ENCODE measurements around the gene LIMCH1. TPM values are rescaled to one million over a fixed set of nuclear protein-coding genes. Genes with fewer than 3 reads are reported as not detected.

LIMCH1 gene
- total and polyA plus RNA-seq, 2 experiments from 2014 or later = 10.6 to 13.3 TPM

DNA sequence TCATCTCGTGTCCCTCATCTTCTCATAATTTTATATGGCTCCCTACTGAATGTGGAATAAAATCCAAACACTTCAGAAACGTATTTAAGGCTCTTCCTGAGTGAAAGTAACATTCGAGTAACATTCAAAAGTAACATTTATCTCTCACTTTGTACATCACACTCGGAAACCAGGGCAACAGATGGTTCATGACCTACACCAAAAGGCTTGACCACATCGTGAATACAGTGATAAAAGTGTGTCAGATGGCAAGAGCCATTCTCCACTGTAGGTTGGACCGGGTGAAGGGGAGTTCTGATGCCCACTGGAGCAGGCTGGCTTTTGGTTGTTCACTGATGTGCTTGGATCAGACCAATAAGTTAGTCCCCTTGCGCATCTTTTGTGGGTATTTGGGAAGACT lies 5.6 kb upstream of the LIMCH1 start:
- no peak overlapping the region for H3K4me3 ChIP-seq
- no peaks in the 10 kb centered on the region for H3K9me2 ChIP-seq (replicated peaks; ENCODE audit: insufficient read depth)
- H3K36me3 ChIP-seq (replicated peaks; ENCODE audit: insufficient read depth, low read depth) = no peaks in the 10 kb centered on the region
- H3K27ac ChIP-seq = no peak overlapping the region
- no peaks in the 10 kb centered on the region for H3K79me2 ChIP-seq
- H3K4me2 ChIP-seq = no peak overlapping the region
- TF ChIP-seq, protein P1, sequence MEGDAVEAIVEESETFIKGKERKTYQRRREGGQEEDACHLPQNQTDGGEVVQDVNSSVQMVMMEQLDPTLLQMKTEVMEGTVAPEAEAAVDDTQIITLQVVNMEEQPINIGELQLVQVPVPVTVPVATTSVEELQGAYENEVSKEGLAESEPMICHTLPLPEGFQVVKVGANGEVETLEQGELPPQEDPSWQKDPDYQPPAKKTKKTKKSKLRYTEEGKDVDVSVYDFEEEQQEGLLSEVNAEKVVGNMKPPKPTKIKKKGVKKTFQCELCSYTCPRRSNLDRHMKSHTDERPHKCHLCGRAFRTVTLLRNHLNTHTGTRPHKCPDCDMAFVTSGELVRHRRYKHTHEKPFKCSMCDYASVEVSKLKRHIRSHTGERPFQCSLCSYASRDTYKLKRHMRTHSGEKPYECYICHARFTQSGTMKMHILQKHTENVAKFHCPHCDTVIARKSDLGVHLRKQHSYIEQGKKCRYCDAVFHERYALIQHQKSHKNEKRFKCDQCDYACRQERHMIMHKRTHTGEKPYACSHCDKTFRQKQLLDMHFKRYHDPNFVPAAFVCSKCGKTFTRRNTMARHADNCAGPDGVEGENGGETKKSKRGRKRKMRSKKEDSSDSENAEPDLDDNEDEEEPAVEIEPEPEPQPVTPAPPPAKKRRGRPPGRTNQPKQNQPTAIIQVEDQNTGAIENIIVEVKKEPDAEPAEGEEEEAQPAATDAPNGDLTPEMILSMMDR (IDR thresholded peaks at IDR 0.05; ENCODE audit: poor library complexity) = no peak
- TF ChIP-seq EZH2 (IDR thresholded peaks at IDR 0.05; ENCODE audit: borderline replicate concordance) (no peak), EZH2phosphoT487 (IDR thresholded peaks at IDR 0.05; ENCODE audit: low read depth, severe bottlenecking, unreplicated experiment) (no peak)
- no peaks in the 10 kb centered on the region for H3K4me1 ChIP-seq (ENCODE audit: insufficient read depth)
- no peak for DNase-seq (ENCODE audit: low spot score)
- H3K9me3 ChIP-seq (ENCODE audit: low read depth) = no peaks in the 10 kb centered on the region
- H4K20me1 ChIP-seq (ENCODE audit: insufficient read depth, poor library complexity, severe bottlenecking) = no peaks in the 10 kb centered on the region
- 84% methylated on average over 7 of the region's 7 CpGs for WGBS (ENCODE audit: low lambda C conversion rate, missing lambda C conversion rate)
- H2AFZ ChIP-seq = no peak overlapping the region
- H3K27me3 ChIP-seq = peaks cover 2% of the 10 kb centered on the region

DNA sequence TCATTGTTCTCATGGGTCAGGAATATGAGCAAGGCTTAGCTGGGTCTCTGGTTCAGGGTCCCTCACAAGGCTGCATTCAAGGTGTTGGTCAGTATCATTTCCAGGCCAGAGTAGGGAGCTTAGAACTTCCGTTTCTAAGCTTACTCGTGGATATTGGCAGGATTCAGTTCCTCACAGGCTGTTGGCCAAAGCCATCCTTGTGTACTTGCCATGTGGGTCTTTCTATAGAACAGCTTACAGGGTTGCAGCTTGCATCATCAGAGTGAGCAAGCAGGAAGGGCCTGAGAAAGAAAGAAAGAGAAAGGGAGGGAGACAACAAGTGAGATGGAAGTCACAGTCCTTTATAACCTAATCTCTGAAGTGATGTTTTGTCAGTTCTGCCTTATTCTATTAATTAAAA lies 5.1 kb upstream of the LIMCH1 start:
- DNase-seq (ENCODE audit: low spot score) = no peak
- no peak overlapping the region for H3K4me2 ChIP-seq
- 95% methylated on average over 2 of the region's 2 CpGs for WGBS (ENCODE audit: low lambda C conversion rate, missing lambda C conversion rate)

DNA sequence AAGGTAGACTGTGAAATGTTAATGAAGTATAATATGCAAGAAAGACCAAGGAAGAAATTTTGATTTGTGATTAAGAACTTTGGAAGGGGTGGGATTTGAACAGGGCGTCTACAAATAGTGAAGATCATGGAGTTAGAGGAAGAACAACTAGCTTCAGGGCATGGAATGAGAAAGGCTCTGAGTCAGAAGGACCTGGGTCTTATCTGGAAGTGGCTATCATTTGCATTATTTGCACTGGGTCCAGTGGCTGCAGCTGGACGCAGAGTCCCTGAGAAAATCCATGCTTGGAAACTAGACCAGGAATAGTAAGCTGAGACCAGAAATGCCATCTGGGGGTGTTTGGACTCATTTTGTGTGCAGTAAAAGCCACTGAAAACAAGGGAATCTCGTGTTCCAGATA lies 4.3 kb upstream of the LIMCH1 start:
- H3K27ac ChIP-seq = no peak overlapping the region
- DNase-seq (ENCODE audit: low spot score) = no peak
- H3K4me2 ChIP-seq = no peak overlapping the region
- H3K4me3 ChIP-seq = no peak overlapping the region
- H3K27me3 ChIP-seq = peaks cover 2% of the 10 kb centered on the region
- TF ChIP-seq EZH2phosphoT487 (IDR thresholded peaks at IDR 0.05; ENCODE audit: low read depth, severe bottlenecking, unreplicated experiment) (no peak), EZH2 (IDR thresholded peaks at IDR 0.05; ENCODE audit: borderline replicate concordance) (no peak)
- TF ChIP-seq, protein P1 (IDR thresholded peaks at IDR 0.05; ENCODE audit: poor library complexity) = no peak
- no peak overlapping the region for H2AFZ ChIP-seq
- no peaks in the 10 kb centered on the region for H3K9me2 ChIP-seq (replicated peaks; ENCODE audit: insufficient read depth)
- WGBS (ENCODE audit: low lambda C conversion rate, missing lambda C conversion rate) = 64% methylated on average over 3 of the region's 3 CpGs
- no peaks in the 10 kb centered on the region for H4K20me1 ChIP-seq (ENCODE audit: insufficient read depth, poor library complexity, severe bottlenecking)
- H3K4me1 ChIP-seq (ENCODE audit: insufficient read depth) = no peaks in the 10 kb centered on the region
- H3K36me3 ChIP-seq (replicated peaks; ENCODE audit: insufficient read depth, low read depth) = no peaks in the 10 kb centered on the region
- no peaks in the 10 kb centered on the region for H3K9me3 ChIP-seq (ENCODE audit: low read depth)
- H3K79me2 ChIP-seq = no peaks in the 10 kb centered on the region

More for the DNA sequence above, 5.1 kb upstream of the LIMCH1 start:
- Histone ChIP-seq H3K27ac (no peak overlapping the region), H2AFZ (no peak overlapping the region), H4K20me1 (ENCODE audit: insufficient read depth, poor library complexity, severe bottlenecking) (no peaks in the 10 kb centered on the region), H3K9me3 (ENCODE audit: low read depth) (no peaks in the 10 kb centered on the region), H3K9me2 (replicated peaks; ENCODE audit: insufficient read depth) (no peaks in the 10 kb centered on the region), H3K79me2 (no peaks in the 10 kb centered on the region), H3K36me3 (replicated peaks; ENCODE audit: insufficient read depth, low read depth) (no peaks in the 10 kb centered on the region), H3K4me1 (ENCODE audit: insufficient read depth) (no peaks in the 10 kb centered on the region), H3K27me3 (peaks cover 2% of the 10 kb centered on the region), H3K4me3 (no peak overlapping the region)
- no peak for TF ChIP-seq EZH2 (IDR thresholded peaks at IDR 0.05; ENCODE audit: borderline replicate concordance)
- TF ChIP-seq, protein P1 (IDR thresholded peaks at IDR 0.05; ENCODE audit: poor library complexity) = no peak
- no peak for TF ChIP-seq EZH2phosphoT487 (IDR thresholded peaks at IDR 0.05; ENCODE audit: low read depth, severe bottlenecking, unreplicated experiment)

DNA sequence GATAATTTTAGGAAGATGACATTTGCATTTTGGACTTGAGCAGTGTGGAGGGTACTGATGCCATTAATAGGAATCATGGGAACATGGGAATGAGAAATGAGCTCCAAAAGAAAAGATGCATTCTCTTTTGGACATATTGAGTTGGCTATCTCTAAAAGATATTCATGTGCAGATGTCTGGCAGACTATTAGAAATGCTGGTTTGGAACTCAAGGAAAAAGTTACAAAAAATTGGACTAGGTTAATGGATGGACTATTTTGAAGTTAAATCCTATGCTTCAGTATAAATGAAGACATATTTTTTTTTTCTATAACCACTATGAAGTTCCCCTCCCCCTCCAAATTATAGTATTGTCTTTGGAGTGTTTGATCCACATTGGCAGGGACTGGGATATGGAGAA lies 3.6 kb upstream of the LIMCH1 start:
- TF ChIP-seq, protein P1 (IDR thresholded peaks at IDR 0.05; ENCODE audit: poor library complexity) = no peak
- TF ChIP-seq EZH2phosphoT487 (IDR thresholded peaks at IDR 0.05; ENCODE audit: low read depth, severe bottlenecking, unreplicated experiment) (no peak), EZH2 (IDR thresholded peaks at IDR 0.05; ENCODE audit: borderline replicate concordance) (no peak)
- Histone ChIP-seq H3K4me2 (no peak overlapping the region), H3K4me1 (ENCODE audit: insufficient read depth) (peaks cover 5% of the 10 kb centered on the region), H3K36me3 (replicated peaks; ENCODE audit: insufficient read depth, low read depth) (no peaks in the 10 kb centered on the region), H3K27me3 (peaks cover 2% of the 10 kb centered on the region), H3K79me2 (no peaks in the 10 kb centered on the region), H3K9me3 (ENCODE audit: low read depth) (no peaks in the 10 kb centered on the region), H4K20me1 (ENCODE audit: insufficient read depth, poor library complexity, severe bottlenecking) (no peaks in the 10 kb centered on the region), H3K27ac (no peak overlapping the region), H3K9me2 (replicated peaks; ENCODE audit: insufficient read depth) (no peaks in the 10 kb centered on the region), H2AFZ (no peak overlapping the region), H3K4me3 (no peak overlapping the region)
- DNase-seq (ENCODE audit: low spot score) = no peak

Measured in hepatocyte (in vitro differentiated cells).